Psoas muscle (tissue), 8 donors: ENCODE measurements around the gene ABCB8. TPM values are rescaled to one million over a fixed set of nuclear protein-coding genes. Genes with fewer than 3 reads are reported as not detected.
A peak's percentile ranks its signal among the peaks of the same experiment; 100 is the strongest.

Experiments used
- ATAC-seq, 4 donors: fragments of 200-7000 bp; cut with Tn5 transposase; one replicate each; pipeline ENCODE4 v1.9.1; 2020; ENCODE audit warnings: moderate library complexity in 3 of 4, mild to moderate bottlenecking in 2 of 4
- DNase-seq, 2 donors: peaks; one replicate each; pipeline ENCODE4 v3.0.0-alpha.2; 2020
- H3K27ac ChIP-seq: fragments of 200-600 bp; one replicate; pipeline ENCODE4 v1.8.0; 2022
- H3K27me3 ChIP-seq, 3 donors: fragments of 200-600 bp in 1 of 3; one replicate each; pipeline versions ENCODE4 v1.6.1 to v1.8.0; 2013 to 2022; ENCODE audit warnings: low read length in 2 of 3, mild to moderate bottlenecking in 2 of 3, moderate library complexity in 1 of 3; ENCODE audit not compliant: insufficient read depth in 3 of 3
- H3K36me3 ChIP-seq, 2 donors: fragments of 200-600 bp in 1 of 2; one replicate each; pipeline versions ENCODE4 v1.6.1 to v1.8.0; 2013 to 2022; ENCODE audit warnings: low read depth in 1 of 2, mild to moderate bottlenecking in 1 of 2, moderate library complexity in 1 of 2; ENCODE audit not compliant: insufficient read depth in 1 of 2
- H3K4me1 ChIP-seq: fragments of 200-600 bp; one replicate; pipeline ENCODE4 v1.8.0; 2022
- H3K4me3 ChIP-seq: fragments of 200-600 bp; one replicate; pipeline ENCODE4 v1.8.0; 2022; ENCODE audit warnings: mild to moderate bottlenecking
- H3K9me3 ChIP-seq: fragments of 200-600 bp; one replicate; pipeline ENCODE4 v1.8.0; 2022
- CTCF ChIP-seq: fragments of 200-600 bp; IDR thresholded peaks from one replicate; pipeline ENCODE4 v1.8.0; 2022; ENCODE audit warnings: antibody characterized with exemption
- WGBS, 3 donors: extraction: QIAGEN DNeasy Blood & Tissue Kit; methylation state at CpG; one replicate each; pipeline versions ENCODE4 v1.1.6 to v1.1.7; 2013; 5-methylcytosine and 5-hydroxymethylcytosine counted together
- intact Hi-C, 2 donors: fragments of 100-400 bp; cut with DNase I; formaldehyde crosslinking; loops; one replicate each; pipeline versions ENCODE4 v1.11.0 to v1.14.2; 2022
- polyA plus RNA-seq, 3 donors: library from polyadenylated mRNA; stranded (reverse); fragments of 200-250 nt; gene quantifications; one replicate each; pipeline ENCODE4 v1.2.3, GENCODE V29; 2013
- total RNA-seq, 4 donors: library from RNA; stranded (reverse); fragmentation: NEBNext Ultra II Directional in 2 of 4; extraction: Animal tissue kit (Norgen Biotek cat#: 25700) in 2 of 4; gene quantifications; one replicate each; pipeline versions ENCODE4 v1.2.1 to v1.2.4, GENCODE V29; 2021 to 2023
- donor health status: healthy with polysubstance abuse.
- donor health status: DM: no; HTN: no; CAD: no; lungs with moderate emphysema.
- donor health status: Bipolar disorder and iron deficiency.
- donor health status: healthy.
- donor health status: DM: yes; HTN: yes; CAD: no.
- donor health status: DM: no; HTN: no; CAD: no.
- donor health status: DM: no; HTN: no; CAD: no.
- donor health status: DM: yes; HTN: yes; CAD: no.

The ABCB8 gene
- total and polyA plus RNA-seq, 7 donors: 9.3 to 20.7 (median 16.6) TPM

- peak; percentile 45 to 52 for DNase-seq
- no peak for TF ChIP-seq CTCF
- H3K4me1 ChIP-seq: no peaks in the 10 kb centered on the region
These were observed 18.6 kb downstream of the ABCB8 start for GRCh38 chr7:151046603-151047573.

DNA sequence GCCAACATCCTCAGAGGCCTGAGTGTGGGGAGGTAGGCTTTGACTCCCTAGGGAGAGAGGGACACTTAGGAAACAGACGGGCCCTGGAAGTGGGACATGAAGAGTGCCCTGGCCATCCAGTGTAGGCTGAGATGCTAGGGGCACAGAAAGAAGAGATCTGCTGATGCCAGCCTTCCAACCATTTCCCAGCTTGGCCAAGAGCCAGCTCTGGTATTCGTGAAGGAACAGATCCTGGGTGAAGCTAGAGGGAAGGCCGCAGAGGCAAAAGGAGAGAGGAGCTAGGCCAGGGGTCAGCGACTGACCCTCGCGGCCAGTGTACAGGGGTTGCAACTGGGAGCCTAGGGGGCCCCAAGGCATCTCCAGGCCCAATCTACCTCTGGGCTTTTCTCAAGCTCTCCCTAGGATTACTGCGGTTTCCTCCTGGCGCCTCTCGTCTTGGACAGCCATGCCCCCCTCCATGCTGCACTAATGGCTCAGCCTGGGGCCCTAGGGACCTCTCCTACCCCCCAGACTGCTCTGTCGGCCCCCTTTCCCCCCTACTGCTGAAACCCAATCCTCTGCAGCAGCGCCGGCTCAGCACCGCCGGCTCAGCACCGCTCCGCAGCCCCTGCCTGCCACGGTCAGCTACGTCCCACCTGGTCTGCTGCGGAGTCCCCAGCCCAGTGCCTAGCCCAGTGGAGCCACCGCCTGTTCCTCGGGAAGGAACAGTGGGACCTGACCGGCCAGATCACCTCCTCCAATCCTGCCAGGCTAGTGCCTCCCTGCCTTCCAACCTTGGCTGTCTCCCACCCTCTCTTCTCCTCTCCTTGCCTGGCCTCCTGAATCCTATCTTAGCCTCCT is 19.9 kb downstream of the ABCB8 start, which contains the start of gene ASIC3:
Gene ASIC3, plus strand, starts transcription at position 556 of the 840 bp plus-strand sequence. CDS start 355 bp downstream, outside the sequence.
- DNase-seq (no peak), ATAC-seq (no peak)
- Histone ChIP-seq H3K9me3 (no peaks in the 10 kb centered on the region), H3K4me1 (no peaks in the 10 kb centered on the region), H3K4me3 (no peak within 1 kb of the TSS), H3K27ac (no peak within 1 kb of the TSS), H3K36me3 (peaks cover 0 to 26% of the 10 kb centered on the region in 2 donors), H3K27me3 (peaks cover 0 to 2% (median 0%) of the 10 kb centered on the region in 3 donors)
- intact Hi-C loops: no loop called here
- WGBS, 3 donors: 36 to 54% (median 41%) methylated on average over 15 to 22 of the region's 22 CpGs
- TF ChIP-seq CTCF: no peak

More at GRCh38 chr7:151046603-151047573, 18.6 kb downstream of the ABCB8 start:
- Histone ChIP-seq H3K9me3 (no peaks in the 10 kb centered on the region), H3K27ac (no peak overlapping the region), H3K36me3 (peaks cover 0 to 38% of the 10 kb centered on the region in 2 donors), H3K4me3 (no peak overlapping the region), H3K27me3 (no peaks in the 10 kb centered on the region)
- WGBS, 3 donors: 47 to 55% (median 50%) methylated on average over 14 of the region's 14 CpGs
- intact Hi-C loops: no loop called here
- no peak for ATAC-seq

DNA sequence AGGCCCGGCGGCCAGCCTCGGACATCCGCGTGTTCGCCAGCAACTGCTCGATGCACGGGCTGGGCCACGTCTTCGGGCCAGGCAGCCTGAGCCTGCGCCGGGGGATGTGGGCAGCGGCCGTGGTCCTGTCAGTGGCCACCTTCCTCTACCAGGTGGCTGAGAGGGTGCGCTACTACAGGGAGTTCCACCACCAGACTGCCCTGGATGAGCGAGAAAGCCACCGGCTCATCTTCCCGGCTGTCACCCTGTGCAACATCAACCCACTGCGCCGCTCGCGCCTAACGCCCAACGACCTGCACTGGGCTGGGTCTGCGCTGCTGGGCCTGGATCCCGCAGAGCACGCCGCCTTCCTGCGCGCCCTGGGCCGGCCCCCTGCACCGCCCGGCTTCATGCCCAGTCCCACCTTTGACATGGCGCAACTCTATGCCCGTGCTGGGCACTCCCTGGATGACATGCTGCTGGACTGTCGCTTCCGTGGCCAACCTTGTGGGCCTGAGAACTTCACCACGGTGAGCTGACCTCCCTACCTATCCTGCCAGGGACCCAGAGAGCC is 20.7 kb downstream of the ABCB8 start:
- ATAC-seq: no peak
- Histone ChIP-seq H3K4me1 (no peaks in the 10 kb centered on the region), H3K9me3 (no peaks in the 10 kb centered on the region), H3K27me3 (peaks cover 0 to 2% (median 0%) of the 10 kb centered on the region in 3 donors), H3K27ac (no peak overlapping the region), H3K36me3 (peaks cover 0 to 23% of the 10 kb centered on the region in 2 donors), H3K4me3 (no peak overlapping the region)
- DNase-seq: no peak
- TF ChIP-seq CTCF: no peak
- 83 to 87% (median 86%) methylated on average over 33 to 38 of the region's 38 CpGs for WGBS, 3 donors
- intact Hi-C loops: no loop called here

DNA sequence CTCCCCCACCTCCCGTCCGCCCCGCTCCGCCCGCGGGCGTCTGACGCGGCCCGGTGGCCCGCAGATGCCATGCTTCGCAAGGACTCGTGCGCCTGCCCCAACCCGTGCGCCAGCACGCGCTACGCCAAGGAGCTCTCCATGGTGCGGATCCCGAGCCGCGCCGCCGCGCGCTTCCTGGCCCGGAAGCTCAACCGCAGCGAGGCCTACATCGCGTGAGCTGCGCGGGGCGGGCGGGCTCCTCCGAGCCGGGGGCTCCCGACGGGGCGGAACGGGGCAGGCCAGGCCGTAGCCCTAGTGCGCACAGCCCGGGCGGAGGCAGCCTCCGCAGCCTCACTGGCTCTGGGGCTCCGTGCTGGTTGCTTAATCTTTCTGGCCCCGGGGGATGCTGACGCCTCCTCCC is 22.9 kb downstream of the ABCB8 start:
- intact Hi-C loops: no loop called here
- peak overlapping the region; percentile 22 for H3K4me3 ChIP-seq
- peak; percentile 63 to 74 (median 72) for ATAC-seq
- no peak overlapping the region for H3K27ac ChIP-seq
- H3K27me3 ChIP-seq: peaks cover 0 to 2% (median 0%) of the 10 kb centered on the region in 3 donors
- DNase-seq: peak; percentile 60 to 82
- H3K36me3 ChIP-seq: peaks cover 0 to 6% of the 10 kb centered on the region in 2 donors
- no peaks in the 10 kb centered on the region for H3K4me1 ChIP-seq
- TF ChIP-seq CTCF: no peak
- H3K9me3 ChIP-seq: no peaks in the 10 kb centered on the region
- WGBS, 3 donors: 1 to 4% (median 3%) methylated on average over 45 to 50 of the region's 50 CpGs
